ENCODE measurements around the gene PDE7B. TPM values are rescaled to one million over a fixed set of nuclear protein-coding genes. Genes with fewer than 3 reads are reported as not detected.
A peak's percentile ranks its signal among the peaks of the same experiment; 100 is the strongest.

PDE7B gene
- total and polyA plus RNA-seq, 8 donors = 0.29 to 73.2 (median 5.0) TPM

DNA sequence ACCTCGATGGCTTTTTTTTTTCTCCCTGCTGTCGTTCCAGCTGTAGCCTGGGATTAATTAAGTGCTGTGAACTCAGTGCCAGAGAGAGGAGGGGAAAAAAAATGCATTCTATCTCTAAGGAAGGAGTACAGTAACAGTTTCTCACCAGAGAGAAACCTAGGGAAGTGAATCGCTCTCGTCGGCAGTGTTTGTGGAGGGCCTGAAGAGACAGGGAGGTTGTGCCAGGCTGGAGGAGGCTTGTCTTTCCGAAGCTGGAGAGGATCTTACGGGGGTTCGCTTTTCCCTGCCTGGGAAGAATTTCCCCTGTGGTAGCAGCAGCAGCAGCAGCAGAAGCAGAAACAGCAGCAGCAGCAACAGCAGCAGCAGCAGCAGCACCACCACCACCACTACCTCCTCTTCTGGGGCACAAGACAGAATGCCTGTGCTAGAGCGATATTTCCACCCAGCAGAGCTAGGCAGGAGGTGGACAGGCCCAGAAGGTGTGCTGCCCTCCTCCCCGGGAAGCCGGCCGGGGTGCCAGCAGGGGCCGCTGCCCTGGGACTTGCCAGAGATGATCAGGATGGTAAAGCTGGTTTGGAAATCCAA, 186.5 kb downstream of the PDE7B start:
- H3K4me1 ChIP-seq = peaks cover 13 to 59% (median 34%) of the 10 kb centered on the region in 4 donors
- H3K36me3 ChIP-seq = no peaks in the 10 kb centered on the region
- 14 to 20% (median 17%) methylated on average over 12 to 13 of the region's 13 CpGs for WGBS, 5 donors
- peak overlapping the region; percentile 34 to 42 (median 35) for H3K4me3 ChIP-seq
- TF ChIP-seq, protein P1, sequence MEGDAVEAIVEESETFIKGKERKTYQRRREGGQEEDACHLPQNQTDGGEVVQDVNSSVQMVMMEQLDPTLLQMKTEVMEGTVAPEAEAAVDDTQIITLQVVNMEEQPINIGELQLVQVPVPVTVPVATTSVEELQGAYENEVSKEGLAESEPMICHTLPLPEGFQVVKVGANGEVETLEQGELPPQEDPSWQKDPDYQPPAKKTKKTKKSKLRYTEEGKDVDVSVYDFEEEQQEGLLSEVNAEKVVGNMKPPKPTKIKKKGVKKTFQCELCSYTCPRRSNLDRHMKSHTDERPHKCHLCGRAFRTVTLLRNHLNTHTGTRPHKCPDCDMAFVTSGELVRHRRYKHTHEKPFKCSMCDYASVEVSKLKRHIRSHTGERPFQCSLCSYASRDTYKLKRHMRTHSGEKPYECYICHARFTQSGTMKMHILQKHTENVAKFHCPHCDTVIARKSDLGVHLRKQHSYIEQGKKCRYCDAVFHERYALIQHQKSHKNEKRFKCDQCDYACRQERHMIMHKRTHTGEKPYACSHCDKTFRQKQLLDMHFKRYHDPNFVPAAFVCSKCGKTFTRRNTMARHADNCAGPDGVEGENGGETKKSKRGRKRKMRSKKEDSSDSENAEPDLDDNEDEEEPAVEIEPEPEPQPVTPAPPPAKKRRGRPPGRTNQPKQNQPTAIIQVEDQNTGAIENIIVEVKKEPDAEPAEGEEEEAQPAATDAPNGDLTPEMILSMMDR (IDR thresholded peaks at IDR 0.05) = no peak
- TF ChIP-seq POLR2A (IDR thresholded peaks at IDR 0.05) (no peak), EP300 (IDR thresholded peaks at IDR 0.05) (no peak), POLR2AphosphoS5 (IDR thresholded peaks at IDR 0.05) (no peak)
- intact Hi-C loops (cut with DNase I; ENCODE audit: low total_unique reads) = no loop called here
- DNase-seq = peak in 1 of 2 donors; percentile 60
- H3K9me3 ChIP-seq = no peaks in the 10 kb centered on the region
- peak overlapping the region; percentile 16 to 77 (median 66) for H3K27ac ChIP-seq
- H3K27me3 ChIP-seq = no peaks in the 10 kb centered on the region

DNA sequence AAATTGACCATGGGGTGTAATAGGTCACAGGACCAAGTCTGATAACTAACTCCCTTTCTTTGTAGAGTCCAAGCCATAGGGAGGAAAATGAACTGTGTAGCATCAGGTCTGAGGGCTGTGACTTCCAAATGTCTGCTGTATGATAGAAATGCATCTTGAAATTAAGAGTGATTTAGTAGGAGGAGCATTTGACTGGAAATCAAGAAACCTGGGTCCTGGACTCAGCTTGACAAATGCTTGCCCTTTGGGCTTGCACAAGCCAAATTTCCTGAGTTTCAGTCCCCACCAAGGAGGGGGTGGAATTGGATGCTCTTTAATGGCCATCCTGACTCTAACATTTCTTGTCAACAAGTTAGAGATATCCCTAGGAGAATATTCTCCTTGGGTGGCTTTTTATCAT, 187.0 kb downstream of the PDE7B start:
- Histone ChIP-seq H3K27me3 (no peaks in the 10 kb centered on the region), H3K36me3 (no peaks in the 10 kb centered on the region), H3K9me3 (no peaks in the 10 kb centered on the region), H3K4me3 (peak overlapping the region; percentile 34 to 42 (median 35)), H3K27ac (peak overlapping the region; percentile 16 to 77 (median 66)), H3K4me1 (peaks cover 13 to 56% (median 31%) of the 10 kb centered on the region in 4 donors)
- intact Hi-C loops (cut with DNase I; ENCODE audit: low total_unique reads) = no loop called here
- no peak for DNase-seq
- TF ChIP-seq EP300 (IDR thresholded peaks at IDR 0.05) (no peak), POLR2AphosphoS5 (IDR thresholded peaks at IDR 0.05) (no peak), POLR2A (IDR thresholded peaks at IDR 0.05) (no peak)
- TF ChIP-seq, protein P1 (IDR thresholded peaks at IDR 0.05) = no peak

DNA sequence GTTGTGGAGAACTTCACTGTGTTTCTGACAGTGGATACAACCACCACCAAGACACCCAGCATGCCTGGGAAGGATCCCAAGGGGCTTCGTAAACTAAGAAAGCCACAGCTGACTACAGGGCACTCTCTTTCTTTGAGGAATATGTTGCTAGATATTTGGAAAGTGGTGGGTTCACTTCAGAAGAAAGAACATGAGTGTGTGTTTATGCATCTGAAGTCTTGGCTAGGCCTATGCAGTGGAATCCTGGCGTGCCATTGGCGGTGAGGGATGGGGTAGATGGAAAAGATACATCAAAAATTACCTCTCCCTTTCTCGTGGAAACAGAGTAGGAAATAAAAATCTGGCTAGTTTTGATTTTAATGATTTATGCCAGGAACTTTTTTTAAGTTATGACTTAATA, 187.7 kb downstream of the PDE7B start:
- Histone ChIP-seq H3K36me3 (no peaks in the 10 kb centered on the region), H3K4me3 (peak overlapping the region; percentile 17 to 42 (median 35)), H3K27me3 (no peaks in the 10 kb centered on the region), H3K27ac (peak overlapping the region in 4 of 5 donors; percentile 56 to 77 (median 67)), H3K4me1 (peaks cover 13 to 50% (median 30%) of the 10 kb centered on the region in 4 donors), H3K9me3 (no peaks in the 10 kb centered on the region)
- TF ChIP-seq, protein P1 (IDR thresholded peaks at IDR 0.05) = no peak
- TF ChIP-seq POLR2AphosphoS5 (IDR thresholded peaks at IDR 0.05) (no peak), EP300 (IDR thresholded peaks at IDR 0.05) (no peak), POLR2A (IDR thresholded peaks at IDR 0.05) (no peak)
- 59 to 77% (median 75%) methylated on average over 4 of the region's 4 CpGs for WGBS, 5 donors
- DNase-seq = no peak
- intact Hi-C loops (cut with DNase I; ENCODE audit: low total_unique reads) = no loop called here

- H3K36me3 ChIP-seq = no peaks in the 10 kb centered on the region
- TF ChIP-seq POLR2AphosphoS5 (IDR thresholded peaks at IDR 0.05) (no peak), POLR2A (IDR thresholded peaks at IDR 0.05) (no peak), EP300 (IDR thresholded peaks at IDR 0.05) (no peak)
- TF ChIP-seq, protein P1 (IDR thresholded peaks at IDR 0.05) = no peak
- H3K9me3 ChIP-seq = no peaks in the 10 kb centered on the region
- H3K27ac ChIP-seq = peak overlapping the region; percentile 28 to 76 (median 67)
- H3K27me3 ChIP-seq = no peaks in the 10 kb centered on the region
- intact Hi-C loops (cut with DNase I; ENCODE audit: low total_unique reads) = no loop called here
- DNase-seq = no peak
- WGBS, 5 donors = 32 to 55% (median 47%) methylated on average over 1 of the region's 1 CpG
- H3K4me1 ChIP-seq = peaks cover 0 to 21% (median 9%) of the 10 kb centered on the region in 4 donors
- H3K4me3 ChIP-seq = no peak overlapping the region
Observed at GRCh38 chr6:136050475-136050874, 199.0 kb downstream of the PDE7B start.
